Measurements from ENCODE around the gene PIPOX.

GRCh38 chr17:29019475-29020181, 23.3 kb upstream of the PIPOX start:
- TF ChIP-seq CTCF (IDR thresholded peaks at IDR 0.05; ENCODE audit: low read depth, low read length) (no peak), EZH2phosphoT487 (IDR thresholded peaks at IDR 0.05; ENCODE audit: low read depth) (no peak)
